HEK293 (cell line): ENCODE results near the gene ACTN4.

Experiments used
- GLI2 ChIP-seq: fragments of 450-650 bp; formaldehyde crosslinking; IDR thresholded peaks from 2 replicates; pipeline ENCODE4; 2017; ENCODE audit warnings: missing biosample characterization, missing genetic modification characterization, low read depth, borderline replicate concordance
- IKZF3 ChIP-seq: fragments of 450-650 bp; IDR thresholded peaks from 2 replicates; pipeline ENCODE4 v1.5.0; 2018; ENCODE audit warnings: missing biosample characterization, mild to moderate bottlenecking, missing genetic modification characterization, moderate library complexity
- MYNN ChIP-seq: fragments of 450-650 bp; formaldehyde crosslinking; IDR thresholded peaks from 2 replicates; pipeline ENCODE4 v1.5.1; 2016; ENCODE audit warnings: missing biosample characterization, missing genetic modification characterization, borderline replicate concordance
- PATZ1 ChIP-seq: fragments of 450-650 bp; formaldehyde crosslinking; IDR thresholded peaks from 2 replicates; pipeline ENCODE4 v1.5.1; 2016; ENCODE audit warnings: missing biosample characterization, missing genetic modification characterization
- PRDM6 ChIP-seq: fragments of 450-650 bp; formaldehyde crosslinking; IDR thresholded peaks from 2 replicates; pipeline ENCODE4 v1.5.1; 2017; ENCODE audit warnings: missing biosample characterization, missing genetic modification characterization
- RBAK ChIP-seq: fragments of 450-650 bp; formaldehyde crosslinking; IDR thresholded peaks from 2 replicates; pipeline ENCODE4 v1.5.1; 2016; ENCODE audit warnings: missing biosample characterization, missing genetic modification characterization
- TRIM28 ChIP-seq: IDR thresholded peaks from 2 replicates; pipeline ENCODE4 v1.6.1; 2011; ENCODE audit warnings: low read length, control low read depth, borderline replicate concordance
- ZBTB17 ChIP-seq: fragments of 450-650 bp; formaldehyde crosslinking; IDR thresholded peaks from 2 replicates; pipeline ENCODE4 v1.5.1; 2016; ENCODE audit warnings: missing biosample characterization, missing genetic modification characterization
- ZBTB7A ChIP-seq: fragments of 450-650 bp; formaldehyde crosslinking; IDR thresholded peaks from 2 replicates; pipeline ENCODE4 v1.5.1; 2016; ENCODE audit warnings: low read depth, missing biosample characterization, missing genetic modification characterization
- ZEB2 ChIP-seq: fragments of 450-650 bp; formaldehyde crosslinking; IDR thresholded peaks from 2 replicates; pipeline ENCODE4 v1.5.1; 2016; ENCODE audit warnings: missing biosample characterization, missing genetic modification characterization
- ZFP37 ChIP-seq: fragments of 450-650 bp; formaldehyde crosslinking; IDR thresholded peaks from 2 replicates; pipeline ENCODE4 v1.5.1; 2016; ENCODE audit warnings: missing biosample characterization, missing genetic modification characterization
- ZIC2 ChIP-seq: fragments of 450-650 bp; formaldehyde crosslinking; IDR thresholded peaks from 2 replicates; pipeline ENCODE4 v1.5.1; 2016; ENCODE audit warnings: missing biosample characterization, missing genetic modification characterization
- ZNF157 ChIP-seq: fragments of 450-650 bp; formaldehyde crosslinking; IDR thresholded peaks from 2 replicates; pipeline ENCODE4 v1.5.1; 2016; ENCODE audit warnings: missing biosample characterization, missing genetic modification characterization
- ZNF174 ChIP-seq: fragments of 450-650 bp; formaldehyde crosslinking; IDR thresholded peaks from 2 replicates; pipeline ENCODE4 v1.5.0; 2017; ENCODE audit warnings: missing biosample characterization, mild to moderate bottlenecking, missing genetic modification characterization
- ZNF2 ChIP-seq: fragments of 450-650 bp; formaldehyde crosslinking; IDR thresholded peaks from 2 replicates; pipeline ENCODE4 v1.5.1; 2016; ENCODE audit warnings: missing biosample characterization, missing genetic modification characterization
- ZNF302 ChIP-seq: fragments of 450-650 bp; formaldehyde crosslinking; IDR thresholded peaks from 2 replicates; pipeline ENCODE4 v1.5.1; 2016; ENCODE audit warnings: missing biosample characterization, missing genetic modification characterization, low read depth
- ZNF501 ChIP-seq: fragments of 450-650 bp; formaldehyde crosslinking; IDR thresholded peaks from 2 replicates; pipeline ENCODE4 v1.5.1; 2016; ENCODE audit warnings: missing biosample characterization, missing genetic modification characterization
- ZNF596 ChIP-seq: fragments of 450-650 bp; IDR thresholded peaks from 2 replicates; pipeline ENCODE4 v1.5.0; 2018; ENCODE audit warnings: missing biosample characterization, mild to moderate bottlenecking, missing genetic modification characterization, moderate library complexity
- ZNF600 ChIP-seq: fragments of 450-650 bp; formaldehyde crosslinking; IDR thresholded peaks from 2 replicates; pipeline ENCODE4 v1.5.1; 2016; ENCODE audit warnings: missing biosample characterization, missing genetic modification characterization
- ZNF639 ChIP-seq: fragments of 450-650 bp; formaldehyde crosslinking; IDR thresholded peaks from 2 replicates; pipeline ENCODE4 v1.5.1; 2016; ENCODE audit warnings: missing biosample characterization, missing genetic modification characterization
- ZNF660 ChIP-seq: fragments of 450-650 bp; IDR thresholded peaks from 2 replicates; pipeline ENCODE4 v1.5.1; 2018; ENCODE audit warnings: missing biosample characterization, mild to moderate bottlenecking, missing genetic modification characterization
- ZNF701 ChIP-seq: fragments of 450-650 bp; formaldehyde crosslinking; IDR thresholded peaks from 2 replicates; pipeline ENCODE4 v1.5.1; 2016; ENCODE audit warnings: missing biosample characterization, missing genetic modification characterization
- ZNF785 ChIP-seq: fragments of 450-650 bp; formaldehyde crosslinking; IDR thresholded peaks from 2 replicates; pipeline ENCODE4 v1.5.1; 2016; ENCODE audit warnings: missing biosample characterization, missing genetic modification characterization
- ZSCAN16 ChIP-seq: fragments of 450-650 bp; formaldehyde crosslinking; IDR thresholded peaks from 2 replicates; pipeline ENCODE4 v1.5.1; 2016; ENCODE audit warnings: missing biosample characterization, missing genetic modification characterization
- ZXDB ChIP-seq: fragments of 450-650 bp; formaldehyde crosslinking; IDR thresholded peaks from 2 replicates; pipeline ENCODE4 v1.5.1; 2016; ENCODE audit warnings: missing biosample characterization, missing genetic modification characterization
- TF ChIP-seq, protein P1 (sequence below): fragments of 450-650 bp; formaldehyde crosslinking; optimal IDR thresholded peaks from 2 replicates; pipeline ENCODE3; 2016; ENCODE audit warnings: missing biosample characterization, mild to moderate bottlenecking, missing genetic modification characterization
- TF ChIP-seq, protein P2 (sequence below): fragments of 450-650 bp; formaldehyde crosslinking; IDR thresholded peaks from 2 replicates; pipeline ENCODE4 v1.5.1; 2016; ENCODE audit warnings: missing biosample characterization, missing genetic modification characterization
- TF ChIP-seq, protein P3 (sequence below): fragments of 450-650 bp; formaldehyde crosslinking; IDR thresholded peaks from 2 replicates; pipeline ENCODE4 v1.5.1; 2017; ENCODE audit warnings: missing biosample characterization, missing genetic modification characterization

The ACTN4 gene

DNA sequence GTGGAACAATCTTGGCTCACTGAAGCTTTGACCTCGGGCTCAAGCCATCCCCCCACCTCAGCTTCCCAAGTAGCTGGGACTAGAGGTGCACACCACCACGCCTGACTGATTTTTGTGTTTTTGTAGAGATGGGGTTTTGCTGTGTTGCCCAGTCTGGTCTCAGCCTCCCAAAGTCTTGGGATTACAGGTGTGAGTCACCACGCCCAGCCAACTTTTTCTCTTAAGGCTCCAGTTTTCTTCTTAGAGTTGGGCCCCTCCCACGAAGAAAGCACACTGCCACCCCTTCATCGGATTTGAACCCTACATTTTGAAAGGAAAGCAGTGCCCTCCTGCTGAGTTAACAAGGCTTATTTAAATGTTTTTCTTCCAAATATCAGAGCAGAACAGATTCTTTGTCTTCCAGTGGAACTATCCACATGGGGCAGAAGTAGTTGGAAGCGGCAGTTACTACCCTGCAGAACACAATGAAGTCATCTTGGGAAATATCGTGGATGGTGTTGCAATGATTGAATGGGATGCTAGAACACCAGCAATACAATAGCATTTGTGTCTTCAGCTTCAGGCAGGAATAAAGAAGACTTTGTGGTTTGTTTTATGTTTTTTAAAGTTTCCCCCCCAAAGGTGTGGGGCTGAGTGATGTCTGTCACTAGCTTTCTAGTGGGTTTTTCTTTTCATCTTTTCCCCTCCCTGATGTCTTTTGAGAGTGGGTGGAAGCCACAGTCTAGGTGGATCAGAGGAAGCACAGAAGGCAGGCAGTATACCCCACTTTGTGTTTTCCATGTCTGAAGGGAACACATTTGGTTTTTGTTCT is 8.9 kb downstream of the ACTN4 start (continued):
- peak; percentile 43 for TF ChIP-seq ZBTB17 (tag by site-specific recombination)
- TF ChIP-seq PATZ1 (tag by site-specific recombination) = no peak
- TF ChIP-seq ZNF785 (tag by site-specific recombination) = no peak
- TF ChIP-seq ZSCAN16 (tag by site-specific recombination) = no peak
- no peak for TF ChIP-seq ZNF596 (tag by site-specific recombination)
- TF ChIP-seq, protein P1, sequence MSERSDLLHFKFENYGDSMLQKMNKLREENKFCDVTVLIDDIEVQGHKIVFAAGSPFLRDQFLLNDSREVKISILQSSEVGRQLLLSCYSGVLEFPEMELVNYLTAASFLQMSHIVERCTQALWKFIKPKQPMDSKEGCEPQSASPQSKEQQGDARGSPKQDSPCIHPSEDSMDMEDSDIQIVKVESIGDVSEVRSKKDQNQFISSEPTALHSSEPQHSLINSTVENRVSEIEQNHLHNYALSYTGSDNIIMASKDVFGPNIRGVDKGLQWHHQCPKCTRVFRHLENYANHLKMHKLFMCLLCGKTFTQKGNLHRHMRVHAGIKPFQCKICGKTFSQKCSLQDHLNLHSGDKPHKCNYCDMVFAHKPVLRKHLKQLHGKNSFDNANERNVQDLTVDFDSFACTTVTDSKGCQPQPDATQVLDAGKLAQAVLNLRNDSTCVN (tag by site-specific recombination) = no peak
- TF ChIP-seq RBAK (tag by site-specific recombination) = no peak
- TF ChIP-seq, protein P2, sequence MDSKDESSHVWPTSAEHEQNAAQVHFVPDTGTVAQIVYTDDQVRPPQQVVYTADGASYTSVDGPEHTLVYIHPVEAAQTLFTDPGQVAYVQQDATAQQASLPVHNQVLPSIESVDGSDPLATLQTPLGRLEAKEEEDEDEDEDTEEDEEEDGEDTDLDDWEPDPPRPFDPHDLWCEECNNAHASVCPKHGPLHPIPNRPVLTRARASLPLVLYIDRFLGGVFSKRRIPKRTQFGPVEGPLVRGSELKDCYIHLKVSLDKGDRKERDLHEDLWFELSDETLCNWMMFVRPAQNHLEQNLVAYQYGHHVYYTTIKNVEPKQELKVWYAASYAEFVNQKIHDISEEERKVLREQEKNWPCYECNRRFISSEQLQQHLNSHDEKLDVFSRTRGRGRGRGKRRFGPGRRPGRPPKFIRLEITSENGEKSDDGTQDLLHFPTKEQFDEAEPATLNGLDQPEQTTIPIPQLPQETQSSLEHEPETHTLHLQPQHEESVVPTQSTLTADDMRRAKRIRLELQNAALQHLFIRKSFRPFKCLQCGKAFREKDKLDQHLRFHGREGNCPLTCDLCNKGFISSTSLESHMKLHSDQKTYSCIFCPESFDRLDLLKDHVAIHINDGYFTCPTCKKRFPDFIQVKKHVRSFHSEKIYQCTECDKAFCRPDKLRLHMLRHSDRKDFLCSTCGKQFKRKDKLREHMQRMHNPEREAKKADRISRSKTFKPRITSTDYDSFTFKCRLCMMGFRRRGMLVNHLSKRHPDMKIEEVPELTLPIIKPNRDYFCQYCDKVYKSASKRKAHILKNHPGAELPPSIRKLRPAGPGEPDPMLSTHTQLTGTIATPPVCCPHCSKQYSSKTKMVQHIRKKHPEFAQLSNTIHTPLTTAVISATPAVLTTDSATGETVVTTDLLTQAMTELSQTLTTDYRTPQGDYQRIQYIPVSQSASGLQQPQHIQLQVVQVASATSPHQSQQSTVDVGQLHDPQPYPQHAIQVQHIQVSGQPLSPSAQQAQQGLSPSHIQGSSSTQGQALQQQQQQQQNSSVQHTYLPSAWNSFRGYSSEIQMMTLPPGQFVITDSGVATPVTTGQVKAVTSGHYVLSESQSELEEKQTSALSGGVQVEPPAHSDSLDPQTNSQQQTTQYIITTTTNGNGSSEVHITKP = peak; percentile 62
- peak; percentile 46 for TF ChIP-seq ZIC2 (tag by site-specific recombination)
- TF ChIP-seq ZNF302 (tag by site-specific recombination) = no peak
- 0 out of 2 replicates have a peak, but pooled peaks have one; percentile 8 for TF ChIP-seq ZNF639
- TF ChIP-seq ZNF157 (tag by site-specific recombination) = no peak
- TF ChIP-seq ZNF2 (tag by site-specific recombination) = no peak
- TF ChIP-seq PRDM6 (tag by site-specific recombination) = peak; percentile 63
- TF ChIP-seq ZBTB7A = no peak
- no peak for TF ChIP-seq ZNF501 (tag by site-specific recombination)
- TF ChIP-seq ZXDB (tag by site-specific recombination) = 0 out of 2 replicates have a peak, but pooled peaks have one; percentile 27
- TF ChIP-seq TRIM28 = no peak
- TF ChIP-seq ZEB2 (tag by site-specific recombination) = peak; percentile 40; the same call in 1 of the 2 replicates
- 0 out of 2 replicates have a peak, but pooled peaks have one; percentile 41 for TF ChIP-seq ZNF660 (tag by site-specific recombination)
- TF ChIP-seq, protein P3, sequence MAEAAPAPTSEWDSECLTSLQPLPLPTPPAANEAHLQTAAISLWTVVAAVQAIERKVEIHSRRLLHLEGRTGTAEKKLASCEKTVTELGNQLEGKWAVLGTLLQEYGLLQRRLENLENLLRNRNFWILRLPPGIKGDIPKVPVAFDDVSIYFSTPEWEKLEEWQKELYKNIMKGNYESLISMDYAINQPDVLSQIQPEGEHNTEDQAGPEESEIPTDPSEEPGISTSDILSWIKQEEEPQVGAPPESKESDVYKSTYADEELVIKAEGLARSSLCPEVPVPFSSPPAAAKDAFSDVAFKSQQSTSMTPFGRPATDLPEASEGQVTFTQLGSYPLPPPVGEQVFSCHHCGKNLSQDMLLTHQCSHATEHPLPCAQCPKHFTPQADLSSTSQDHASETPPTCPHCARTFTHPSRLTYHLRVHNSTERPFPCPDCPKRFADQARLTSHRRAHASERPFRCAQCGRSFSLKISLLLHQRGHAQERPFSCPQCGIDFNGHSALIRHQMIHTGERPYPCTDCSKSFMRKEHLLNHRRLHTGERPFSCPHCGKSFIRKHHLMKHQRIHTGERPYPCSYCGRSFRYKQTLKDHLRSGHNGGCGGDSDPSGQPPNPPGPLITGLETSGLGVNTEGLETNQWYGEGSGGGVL (tag by site-specific recombination) = no peak
- TF ChIP-seq ZFP37 = 0 out of 2 replicates have a peak, but pooled peaks have one; percentile 41
- no peak for TF ChIP-seq ZNF701 (tag by site-specific recombination)
- TF ChIP-seq IKZF3 (tag by site-specific recombination) = peak; percentile 68; the same call in 1 of the 2 replicates
- no peak for TF ChIP-seq ZNF174 (tag by site-specific recombination)
- TF ChIP-seq GLI2 (tag by site-specific recombination) = no peak
- TF ChIP-seq MYNN (tag by site-specific recombination) = no peak
- TF ChIP-seq ZNF600 = peak; percentile 82
